NT2/D1 (cell line): ENCODE results near the gene PSMB11.
A peak's percentile ranks its signal among the peaks of the same experiment; 100 is the strongest.
"Not testable (repeated sequence)": the region's sequence is repeated elsewhere in the genome, so short reads cannot be mapped to it uniquely, and the experiment has no call there.

Experiments used
- DNase-seq: peaks from one replicate; pipeline ENCODE4 v3.0.0-alpha.2; 2011; ENCODE audit warnings: low read depth, low spot score
- H3K27me3 ChIP-seq: 2 replicates; pipeline ENCODE4 v1.6.0; 2011; ENCODE audit warnings: mild to moderate bottlenecking; ENCODE audit not compliant: insufficient read length, insufficient read depth
- H3K36me3 ChIP-seq: 2 replicates; pipeline ENCODE4 v1.6.1; 2011; ENCODE audit warnings: mild to moderate bottlenecking, low read length, mixed read lengths; ENCODE audit not compliant: insufficient read depth, insufficient read length
- H3K4me1 ChIP-seq: 2 replicates; pipeline ENCODE4 v1.5.1; 2011; ENCODE audit not compliant: insufficient read depth, insufficient read length
- H3K4me3 ChIP-seq: 2 replicates; pipeline ENCODE4 v1.5.1; 2011; ENCODE audit warnings: low read depth; ENCODE audit not compliant: insufficient read length
- H3K9ac ChIP-seq: 2 replicates; pipeline ENCODE4 v1.6.0; 2011; ENCODE audit warnings: low read depth; ENCODE audit not compliant: insufficient read length
- H3K9me3 ChIP-seq: 2 replicates; pipeline ENCODE4 v1.5.1; 2011; ENCODE audit warnings: mild to moderate bottlenecking, low read length; ENCODE audit not compliant: insufficient read depth
- SUZ12 ChIP-seq: IDR thresholded peaks from 2 replicates; pipeline ENCODE4 v1.6.1; 2011; ENCODE audit not compliant: insufficient read length, insufficient read depth; ENCODE audit errors: extremely low read depth
- YY1 ChIP-seq: IDR thresholded peaks from 2 replicates; pipeline ENCODE4 v1.6.1; 2011; ENCODE audit not compliant: insufficient read length, insufficient read depth
- ZNF274 ChIP-seq: IDR thresholded peaks from 2 replicates; pipeline ENCODE4 v1.6.1; 2011; ENCODE audit warnings: mild to moderate bottlenecking, low read depth, low read length

PSMB11 gene

DNA sequence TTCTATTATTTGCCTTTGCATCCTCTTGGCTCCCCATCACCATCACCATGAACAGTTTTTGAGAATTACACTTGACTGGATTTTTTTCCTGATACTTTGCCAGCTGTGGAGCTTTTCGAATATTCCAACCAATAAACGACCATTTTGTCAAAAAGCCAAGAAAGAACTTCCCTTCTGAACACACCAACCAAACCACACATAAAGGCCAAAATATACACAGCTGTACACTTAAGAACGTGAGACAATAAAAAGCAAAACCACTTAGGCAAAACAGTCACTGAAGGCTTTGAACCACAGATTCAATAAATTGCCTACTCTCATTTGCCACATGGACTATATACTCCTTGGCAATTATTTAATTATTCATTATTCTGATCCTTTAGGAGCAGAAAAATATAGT lies 33.2 kb upstream of the PSMB11 start:
- no peaks in the 10 kb centered on the region for H3K36me3 ChIP-seq
- no peak overlapping the region for H3K4me3 ChIP-seq
- no peaks in the 10 kb centered on the region for H3K4me1 ChIP-seq
- no peak for DNase-seq
- no peaks in the 10 kb centered on the region for H3K9me3 ChIP-seq
- TF ChIP-seq ZNF274 (no peak), SUZ12 (no peak), YY1 (no peak)
- no peaks in the 10 kb centered on the region for H3K27me3 ChIP-seq
- H3K9ac ChIP-seq: no peak overlapping the region

DNA sequence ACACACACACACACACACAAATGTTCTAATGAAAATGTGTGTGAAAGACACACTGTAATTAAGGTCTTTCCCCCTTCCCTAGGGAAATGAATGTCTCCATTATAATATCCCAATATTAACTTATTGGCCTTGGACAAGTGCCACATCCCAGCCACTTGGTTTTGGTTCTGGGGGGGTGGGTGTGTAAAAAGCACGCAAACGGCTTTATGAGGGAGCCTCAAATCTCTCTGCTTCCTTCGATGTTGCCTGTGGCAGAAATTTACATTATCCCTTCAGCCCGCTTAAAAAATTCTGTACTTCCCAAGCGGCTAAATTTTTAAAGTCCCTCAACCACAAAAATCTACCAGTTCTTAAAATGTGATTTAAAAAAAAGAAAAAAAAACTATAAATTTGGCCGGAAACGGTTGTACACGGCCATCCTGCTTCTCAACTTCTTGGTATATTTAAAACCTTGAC lies 32.5 kb upstream of the PSMB11 start:
- Histone ChIP-seq H3K27me3 (no peaks in the 10 kb centered on the region), H3K4me1 (no peaks in the 10 kb centered on the region), H3K9me3 (no peaks in the 10 kb centered on the region), H3K4me3 (peak overlapping the region; percentile 1), H3K36me3 (no peaks in the 10 kb centered on the region), H3K9ac (no peak overlapping the region)
- TF ChIP-seq YY1 (no peak), ZNF274 (no peak), SUZ12 (no peak)
- no peak for DNase-seq

DNA sequence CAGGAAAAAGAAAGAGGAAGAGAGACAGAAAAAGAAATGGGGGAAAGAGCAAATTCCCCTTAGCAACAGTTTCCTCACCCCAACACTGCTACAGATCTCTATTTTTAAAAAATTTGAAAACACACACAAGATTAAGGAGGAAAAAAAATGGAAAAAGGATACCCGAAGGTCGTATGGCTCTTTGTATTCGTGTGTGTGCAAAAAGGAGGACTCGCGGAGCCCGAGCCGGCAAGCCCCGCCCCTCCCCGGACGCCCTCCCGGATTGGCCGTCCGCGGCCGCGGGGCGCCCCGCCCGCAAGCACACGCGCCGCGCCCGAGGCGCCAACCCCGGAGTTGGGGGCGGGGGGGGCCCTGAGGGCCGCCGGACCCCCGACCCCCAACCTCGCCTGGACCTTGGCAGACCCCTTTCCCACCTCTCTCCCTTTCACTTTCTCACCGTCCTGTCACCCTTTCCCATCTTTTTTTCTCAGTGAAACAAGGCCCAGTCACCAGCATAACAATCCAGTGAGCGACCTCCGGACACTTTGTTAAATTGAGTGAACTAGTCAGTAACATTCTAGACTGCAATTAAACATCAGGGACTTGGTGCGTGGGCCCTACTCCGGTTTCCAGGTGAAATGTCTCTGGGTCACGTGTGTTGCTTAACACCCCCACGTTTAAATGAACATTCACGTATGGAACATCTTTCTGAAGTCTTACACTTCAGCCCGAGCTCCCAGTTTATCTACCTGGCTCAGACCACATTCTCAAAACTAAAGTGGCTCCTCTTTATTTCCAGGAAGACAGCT lies 31.9 kb upstream of the PSMB11 start, which contains the start of gene C14orf93:
Gene C14orf93 (minus strand): TSS at position 205 of the 788 bp plus-strand sequence. CDS start 11,120 bp downstream, outside the sequence.
- peak; percentile 43 for DNase-seq
- Histone ChIP-seq H3K36me3 (no peaks in the 10 kb centered on the region), H3K9ac (peak within 1 kb of the TSS; percentile 29), H3K4me3 (peak within 1 kb of the TSS; percentile 33), H3K4me1 (no peaks in the 10 kb centered on the region), H3K9me3 (no peaks in the 10 kb centered on the region), H3K27me3 (no peaks in the 10 kb centered on the region)
- TF ChIP-seq YY1: no peak
- TF ChIP-seq SUZ12: no peak
- TF ChIP-seq ZNF274: no peak

DNA sequence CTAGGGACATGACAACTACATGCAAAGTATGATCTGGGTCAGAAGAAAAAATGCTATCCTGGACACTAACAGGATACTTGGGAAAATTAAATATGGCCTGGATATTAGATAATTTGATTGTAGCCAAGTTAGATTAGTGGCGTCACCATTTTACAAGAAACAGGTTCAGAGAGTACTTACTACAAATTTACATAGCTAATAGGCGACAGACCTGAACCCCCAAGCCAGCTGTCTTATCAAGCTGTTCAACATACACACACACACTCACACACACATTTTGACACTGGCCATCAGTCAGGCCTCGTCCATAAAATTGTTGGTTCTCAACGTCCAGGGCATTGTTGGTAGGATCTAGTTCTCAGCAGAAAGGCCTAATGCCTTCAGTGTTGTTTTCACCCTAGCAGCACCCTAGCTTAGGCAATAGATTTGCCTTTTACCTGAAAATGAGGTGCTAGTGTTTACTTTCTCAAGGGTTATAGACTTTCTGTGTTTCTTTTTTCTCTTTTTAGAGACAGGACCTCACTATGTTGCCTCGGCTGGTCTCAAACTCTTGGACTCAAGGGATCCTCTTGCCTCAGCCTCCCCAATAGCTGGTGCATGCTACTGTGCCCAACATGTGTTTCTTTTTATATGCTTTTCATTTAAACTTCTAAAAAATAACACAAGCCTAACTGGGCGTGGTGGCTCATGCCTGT lies 28.8 kb upstream of the PSMB11 start:
- DNase-seq: no peak

DNA sequence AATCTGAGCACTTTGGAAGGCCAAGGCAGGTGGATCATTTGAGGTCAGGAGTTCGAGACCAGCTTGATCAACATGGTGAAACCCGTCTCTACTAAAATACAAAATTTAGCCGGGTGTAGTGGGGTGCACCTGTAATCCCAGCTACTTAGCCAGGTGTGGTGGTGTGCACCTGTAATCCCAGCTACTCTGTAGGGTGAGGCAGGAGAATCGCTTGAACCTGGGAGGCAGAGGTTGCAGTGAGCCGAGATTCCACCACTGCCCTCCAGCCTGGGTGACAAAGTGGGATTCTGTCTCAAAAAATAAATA lies 28.3 kb upstream of the PSMB11 start:
- not testable (repeated sequence) for DNase-seq, H3K9me3 ChIP-seq, H3K36me3 ChIP-seq

More for the DNA sequence above, 28.8 kb upstream of the PSMB11 start:
- H3K9me3 ChIP-seq: no peaks in the 10 kb centered on the region
- peak overlapping the region; percentile 1 for H3K9ac ChIP-seq
- H3K27me3 ChIP-seq: no peaks in the 10 kb centered on the region
- no peak overlapping the region for H3K4me3 ChIP-seq
- no peaks in the 10 kb centered on the region for H3K36me3 ChIP-seq
- TF ChIP-seq SUZ12 (no peak), YY1 (no peak), ZNF274 (no peak)
- no peaks in the 10 kb centered on the region for H3K4me1 ChIP-seq

DNA sequence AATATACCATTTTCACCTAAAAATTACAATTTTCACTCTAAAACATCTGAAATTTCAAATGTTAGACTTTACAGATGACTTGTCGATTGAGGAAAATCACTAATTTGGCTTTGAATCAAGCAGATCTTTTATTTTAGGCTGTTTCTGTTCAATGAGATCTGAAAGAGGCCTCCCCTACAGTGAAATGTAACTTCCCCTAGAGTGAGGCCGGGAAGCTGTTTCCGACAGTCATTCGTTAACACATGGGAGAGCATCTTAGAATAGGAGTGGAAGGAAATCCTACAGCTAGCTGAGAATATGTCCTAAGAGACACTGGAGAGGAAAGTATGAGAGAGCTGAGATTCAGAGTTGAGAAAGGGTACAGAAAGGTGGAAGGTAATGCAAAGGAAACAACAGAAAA lies 26.4 kb upstream of the PSMB11 start:
- H3K4me1 ChIP-seq: no peaks in the 10 kb centered on the region
- DNase-seq: no peak
- no peak overlapping the region for H3K4me3 ChIP-seq
- H3K27me3 ChIP-seq: no peaks in the 10 kb centered on the region
- H3K9ac ChIP-seq: no peak overlapping the region
- no peaks in the 10 kb centered on the region for H3K9me3 ChIP-seq
- H3K36me3 ChIP-seq: peaks cover 4% of the 10 kb centered on the region
- no peak for TF ChIP-seq SUZ12
- TF ChIP-seq ZNF274: no peak
- TF ChIP-seq YY1: no peak

More for the DNA sequence above, 28.3 kb upstream of the PSMB11 start:
- H3K4me1 ChIP-seq, H3K9ac ChIP-seq, H3K27me3 ChIP-seq, H3K4me3 ChIP-seq: not testable (repeated sequence)

DNA sequence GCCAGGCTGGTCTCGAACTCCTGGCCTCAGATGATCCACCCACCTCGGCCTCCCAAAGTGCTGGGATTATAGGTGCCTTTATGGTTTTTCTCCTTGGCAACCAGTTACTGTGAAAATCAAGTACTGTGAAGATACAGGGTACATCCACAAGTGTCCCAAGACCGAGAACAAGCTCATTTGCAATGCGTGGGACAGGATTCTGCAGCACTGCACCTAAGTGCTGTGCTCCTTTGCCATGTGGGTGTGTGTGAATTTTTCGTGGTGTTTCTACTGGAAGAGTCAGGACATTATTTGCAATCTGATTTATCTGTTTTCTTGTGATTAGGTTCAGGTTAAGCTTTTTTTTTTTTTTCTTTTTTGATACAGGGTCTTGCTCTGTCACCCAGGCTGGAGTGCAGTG lies 24.9 kb upstream of the PSMB11 start:
- H3K4me1 ChIP-seq: no peaks in the 10 kb centered on the region
- peaks cover 18% of the 10 kb centered on the region for H3K36me3 ChIP-seq
- TF ChIP-seq ZNF274 (no peak), SUZ12 (no peak), YY1 (no peak)
- no peaks in the 10 kb centered on the region for H3K27me3 ChIP-seq
- DNase-seq: no peak
- H3K9ac ChIP-seq: no peak overlapping the region
- H3K9me3 ChIP-seq: no peaks in the 10 kb centered on the region
- no peak overlapping the region for H3K4me3 ChIP-seq
